Right cardiac atrium (tissue), 5 donors: Measurements from ENCODE around the gene DEDD2. TPM values are rescaled to one million over a fixed set of nuclear protein-coding genes. Genes with fewer than 3 reads are reported as not detected.
A peak's percentile ranks its signal among the peaks of the same experiment; 100 is the strongest.

Experiments
- ATAC-seq, 2 donors: fragments of 200-7000 bp; cut with Tn5 transposase; one replicate each; pipeline versions ENCODE4 v1.8.0 to v1.9.1; 2020; ENCODE audit warnings: moderate library complexity in 2 of 2, mild to moderate bottlenecking in 1 of 2
- DNase-seq, 3 donors: peaks; one replicate each; pipeline ENCODE4 v3.0.0-alpha.2; 2020
- H3K27ac ChIP-seq: one replicate; pipeline ENCODE4 v1.5.1; 2013; ENCODE audit warnings: mild to moderate bottlenecking, low read length, control low read depth, moderate library complexity
- H3K27me3 ChIP-seq: one replicate; pipeline ENCODE4 v1.6.1; 2013; ENCODE audit not compliant: control insufficient read depth, insufficient read depth
- H3K4me1 ChIP-seq: one replicate; pipeline ENCODE4 v1.6.1; 2013; ENCODE audit warnings: low read length; ENCODE audit not compliant: control insufficient read depth, insufficient read depth
- H3K4me3 ChIP-seq: one replicate; pipeline ENCODE4 v1.5.1; 2013; ENCODE audit warnings: low read length, control low read depth
- H3K9me3 ChIP-seq: one replicate; pipeline ENCODE4 v1.6.1; 2013; ENCODE audit warnings: low read length; ENCODE audit not compliant: control insufficient read depth
- WGBS: extraction: QIAGEN DNeasy Blood & Tissue Kit; methylation state at CpG from one replicate; pipeline ENCODE4 v1.1.7; 2013; 5-methylcytosine and 5-hydroxymethylcytosine counted together
- intact Hi-C, 4 donors: fragments of 100-400 bp; cut with DNase I; formaldehyde crosslinking; loops; one replicate each; pipeline versions ENCODE4 v1.11.0 to v1.14.0; 2022 to 2023
- polyA plus RNA-seq: library from polyadenylated mRNA; stranded (reverse); fragments of 200-250 nt; gene quantifications from one replicate; pipeline ENCODE4 v1.2.3, GENCODE V29; 2013
- total RNA-seq, 4 donors: library from RNA; stranded (reverse); fragmentation: NEBNext Ultra II Directional; extraction: Animal tissue kit (Norgen Biotek cat#: 25700); gene quantifications; one replicate each; pipeline ENCODE4 v1.2.1, GENCODE V29; 2021
- donor health status: healthy with polysubstance abuse.
- donor health status: DM: no; HTN: yes; CAD: no.
- donor health status: DM: no; HTN: no; CAD: no.
- donor health status: DM: no; HTN: yes; CAD: no; lungs with severe emphysema.
- donor health status: DM: yes; HTN: yes; CAD: no.

DEDD2 gene
- total and polyA plus RNA-seq, 5 donors = 14.6 to 21.6 (median 17.9) TPM

GRCh38 chr19:42204664-42205063 lies 12.8 kb downstream of the DEDD2 start:
- ATAC-seq (no peak), DNase-seq (no peak)
- WGBS = 82% methylated on average over 6 of the region's 6 CpGs
- Histone ChIP-seq H3K9me3 (no peaks in the 10 kb centered on the region), H3K4me3 (no peak overlapping the region), H3K27me3 (no peaks in the 10 kb centered on the region), H3K27ac (no peak overlapping the region), H3K4me1 (peaks cover 4% of the 10 kb centered on the region)
- intact Hi-C loops = no loop called here

GRCh38 chr19:42203700-42204099 lies 13.8 kb downstream of the DEDD2 start:
- Histone ChIP-seq H3K27ac (no peak overlapping the region), H3K4me1 (peaks cover 4% of the 10 kb centered on the region), H3K9me3 (no peaks in the 10 kb centered on the region), H3K4me3 (no peak overlapping the region), H3K27me3 (no peaks in the 10 kb centered on the region)
- no peak for ATAC-seq
- intact Hi-C loops = no loop called here
- no peak for DNase-seq
- WGBS = 95% methylated on average over 2 of the region's 2 CpGs

GRCh38 chr19:42202290-42202880 lies 15.1 kb downstream of the DEDD2 start:
- Histone ChIP-seq H3K4me1 (peaks cover 4% of the 10 kb centered on the region), H3K27me3 (no peaks in the 10 kb centered on the region), H3K9me3 (no peaks in the 10 kb centered on the region), H3K27ac (peak overlapping the region; percentile 40), H3K4me3 (no peak overlapping the region)
- WGBS = 74% methylated on average over 5 of the region's 5 CpGs
- DNase-seq = no peak
- intact Hi-C loops = no loop called here
- ATAC-seq = no peak

- intact Hi-C loops = no loop called here
- ATAC-seq = peak; percentile 41 to 51
- no peak overlapping the region for H3K4me3 ChIP-seq
Measured at GRCh38 chr19:42201489-42202289, 15.8 kb downstream of the DEDD2 start.

GRCh38 chr19:42200116-42200715 lies 17.3 kb downstream of the DEDD2 start:
- WGBS = 88% methylated on average over 5 of the region's 5 CpGs
- no peak for ATAC-seq
- no peak overlapping the region for H3K4me3 ChIP-seq
- peaks cover 4% of the 10 kb centered on the region for H3K4me1 ChIP-seq
- no peak overlapping the region for H3K27ac ChIP-seq
- no peaks in the 10 kb centered on the region for H3K27me3 ChIP-seq
- DNase-seq = no peak
- no peaks in the 10 kb centered on the region for H3K9me3 ChIP-seq
- intact Hi-C loops = no loop called here

More at GRCh38 chr19:42201489-42202289, 15.8 kb downstream of the DEDD2 start:
- Histone ChIP-seq H3K27me3 (no peaks in the 10 kb centered on the region), H3K4me1 (peaks cover 4% of the 10 kb centered on the region), H3K9me3 (no peaks in the 10 kb centered on the region), H3K27ac (peak overlapping the region; percentile 50)
- DNase-seq = peak in 2 of 3 donors; percentile 69 to 76
- 71% methylated on average over 6 of the region's 6 CpGs for WGBS

GRCh38 chr19:42199440-42200115 lies 17.9 kb downstream of the DEDD2 start:
- H3K4me1 ChIP-seq = peaks cover 4% of the 10 kb centered on the region
- no peaks in the 10 kb centered on the region for H3K9me3 ChIP-seq
- no peaks in the 10 kb centered on the region for H3K27me3 ChIP-seq
- WGBS = 77% methylated on average over 32 of the region's 32 CpGs
- H3K27ac ChIP-seq = no peak overlapping the region
- intact Hi-C loops = no loop called here
- DNase-seq (peak; percentile 60 to 86 (median 78)), ATAC-seq (peak; percentile 58 to 61)
- no peak overlapping the region for H3K4me3 ChIP-seq

GRCh38 chr19:42198676-42199439 lies 18.6 kb downstream of the DEDD2 start:
- intact Hi-C loops = no loop called here
- Histone ChIP-seq H3K27me3 (no peaks in the 10 kb centered on the region), H3K4me1 (peaks cover 4% of the 10 kb centered on the region), H3K9me3 (no peaks in the 10 kb centered on the region), H3K4me3 (no peak overlapping the region), H3K27ac (peak overlapping the region; percentile 3)
- no peak for DNase-seq
- WGBS = 65% methylated on average over 7 of the region's 7 CpGs
- ATAC-seq = no peak

- Histone ChIP-seq H3K4me3 (no peak overlapping the region), H3K27me3 (no peaks in the 10 kb centered on the region), H3K27ac (no peak overlapping the region), H3K9me3 (peaks cover 2% of the 10 kb centered on the region), H3K4me1 (peaks cover 4% of the 10 kb centered on the region)
- 50% methylated on average over 5 of the region's 5 CpGs for WGBS
- intact Hi-C loops = no loop called here
- ATAC-seq (no peak), DNase-seq (no peak)
Measured at GRCh38 chr19:42197375-42197817, 20.1 kb downstream of the DEDD2 start.

- Histone ChIP-seq H3K4me3 (no peak overlapping the region), H3K27ac (no peak overlapping the region), H3K4me1 (peaks cover 4% of the 10 kb centered on the region), H3K27me3 (no peaks in the 10 kb centered on the region), H3K9me3 (peaks cover 2% of the 10 kb centered on the region)
- WGBS = 89% methylated on average over 47 of the region's 47 CpGs
- peak in 1 of 3 donors; percentile 66 for DNase-seq
- intact Hi-C loops = no loop called here
- no peak for ATAC-seq
Measured at GRCh38 chr19:42196011-42197001, 21.2 kb downstream of the DEDD2 start.
